K562 (cell line): ENCODE results near the gene IKZF4. TPM values are rescaled to one million over a fixed set of nuclear protein-coding genes. Genes with fewer than 3 reads are reported as not detected.
A peak's percentile ranks its signal among the peaks of the same experiment; 100 is the strongest.

ENCODE experiments used
- ARID2 ChIP-seq: fragments of 450-650 bp; IDR thresholded peaks from 2 replicates; pipeline ENCODE4 v1.6.1; 2017; ENCODE audit warnings: antibody characterized with exemption, mild to moderate bottlenecking
- BCOR ChIP-seq: fragments of 450-650 bp; IDR thresholded peaks from 2 replicates; pipeline ENCODE4 v1.6.1; 2016
- HDGF ChIP-seq: fragments of 450-650 bp; IDR thresholded peaks from 2 replicates; pipeline ENCODE4 v1.6.1; 2016
- JUND ChIP-seq, 2 experiments: IDR thresholded peaks; 2 replicates in 1 of 2; 3 replicates in 1 of 2; pipeline ENCODE4 v1.6.1; 2011; ENCODE audit warnings: borderline replicate concordance in 2 of 2, low read depth in 2 of 2, low read length in 2 of 2, improper control_type of control experiment in 1 of 2, missing biosample characterization in 1 of 2, missing genetic modification characterization in 1 of 2, missing genetic modification reagents in 1 of 2
- LCOR ChIP-seq: sonication (generic); formaldehyde crosslinking; IDR thresholded peaks from 2 replicates; pipeline ENCODE4 v1.8.0; 2022; ENCODE audit warnings: mild to moderate bottlenecking, missing genetic modification reagents
- MIER1 ChIP-seq: fragments of 450-650 bp; IDR thresholded peaks from 2 replicates; pipeline ENCODE4 v1.6.1; 2016; ENCODE audit warnings: antibody characterized with exemption, mild to moderate bottlenecking, low read depth
- NBN ChIP-seq: fragments of 450-650 bp; IDR thresholded peaks from 2 replicates; pipeline ENCODE4 v1.6.1; 2016; ENCODE audit warnings: low read depth, mild to moderate bottlenecking
- NFIX ChIP-seq: fragments of 250-450 bp; sonication (Bioruptor Pico); IDR thresholded peaks from 2 replicates; pipeline ENCODE4 v1.4.0; 2020; ENCODE audit warnings: low read depth, mild to moderate bottlenecking, moderate library complexity
- POLR2B ChIP-seq: fragments of 450-650 bp; IDR thresholded peaks from 2 replicates; pipeline ENCODE4 v1.6.1; 2018; ENCODE audit warnings: low read depth; ENCODE audit not compliant: partially characterized antibody
- PTBP1 ChIP-seq: fragments of 200-400 bp; formaldehyde crosslinking; IDR thresholded peaks from 2 replicates; pipeline ENCODE4 v1.6.1; 2017; ENCODE audit warnings: low read depth, low read length
- RAD21 ChIP-seq, 2 experiments: fragments of 250-450 bp in 1 of 2; fragments of 450-650 bp in 1 of 2; sonication (Bioruptor Pico) in 1 of 2; formaldehyde crosslinking in 1 of 2; IDR thresholded peaks in 1 of 2; conservative IDR thresholded peaks in 1 of 2; 2 replicates each; pipeline versions ENCODE4 v1.4.0 to v1.8.0; 2020 to 2022; ENCODE audit warnings: mild to moderate bottlenecking in 2 of 2, moderate library complexity in 1 of 2
- RAD51 ChIP-seq: fragments of 450-650 bp; IDR thresholded peaks from 2 replicates; pipeline ENCODE4 v1.7.1; 2016; ENCODE audit warnings: low read depth, mild to moderate bottlenecking, borderline replicate concordance
- SP1 ChIP-seq: sonication (generic); formaldehyde crosslinking; IDR thresholded peaks from 2 replicates; pipeline ENCODE4 v1.8.1; 2022; ENCODE audit warnings: mild to moderate bottlenecking, missing genetic modification reagents
- TCF3 ChIP-seq: sonication (generic); formaldehyde crosslinking; IDR thresholded peaks from 2 replicates; pipeline ENCODE4 v1.4.0; 2020; ENCODE audit warnings: mild to moderate bottlenecking, missing genetic modification reagents
- TRIM24 ChIP-seq, 2 experiments: fragments of 450-650 bp; IDR thresholded peaks; 2 replicates each; pipeline ENCODE4 v1.6.1; 2016
- ZNF24 ChIP-seq: fragments of 450-650 bp; IDR thresholded peaks from 2 replicates; pipeline ENCODE4 v1.6.1; 2016
- ZNF263 ChIP-seq: sonication (generic); formaldehyde crosslinking; IDR thresholded peaks from 2 replicates; pipeline ENCODE4 v1.8.0; 2022; ENCODE audit warnings: mild to moderate bottlenecking, missing genetic modification reagents, borderline replicate concordance
- polyA plus RNA-seq, 8 experiments: library from polyadenylated mRNA; depleted of rRNA in 4 of 8; stranded (reverse) in 5 of 8; unstranded in 3 of 8; fragments of >200 nt; fragmentation: Nextera tagmentation in 2 of 8; fragmentation: Illumina TruSeq in 1 of 8; extraction: Ambion mirVana in 2 of 8; extraction: Trizol in 1 of 8; gene quantifications; 2 replicates each; pipeline versions ENCODE4 v1.2.1 to v1.2.3, GENCODE V29; 2011 to 2014; ENCODE audit warnings: inconsistent platforms in 1 of 8, missing spikeins in 1 of 8
- total RNA-seq, 7 experiments: library from RNA; depleted of rRNA in 6 of 7; stranded (reverse); fragments of >200 nt in 6 of 7; fragmentation: Illumina TruSeq in 2 of 7; extraction: Trizol in 2 of 7; gene quantifications; 2 replicates each; pipeline versions ENCODE4 v1.2.1 to v1.2.3, GENCODE V29; 2011 to 2021; ENCODE audit warnings: low replicate concordance in 1 of 7
- TF ChIP-seq, protein P1 (sequence below), 2 experiments: fragments of 450-650 bp in 1 of 2; IDR thresholded peaks; 2 replicates each; pipeline ENCODE4 v1.6.1; 2011 to 2017; ENCODE audit warnings: low read depth in 2 of 2, antibody characterized with exemption in 1 of 2, borderline replicate concordance in 1 of 2, low read length in 1 of 2, mild to moderate bottlenecking in 1 of 2, mixed read lengths in 1 of 2; ENCODE audit not compliant: control insufficient read depth in 1 of 2
- TF ChIP-seq, protein P2 (sequence below), 2 experiments: fragments of 450-650 bp; IDR thresholded peaks; 2 replicates each; pipeline ENCODE4 v1.6.1; 2018; ENCODE audit warnings: mild to moderate bottlenecking in 2 of 2, low read depth in 1 of 2; ENCODE audit not compliant: partially characterized antibody in 2 of 2
- TF ChIP-seq, protein P3 (sequence below), 2 experiments: fragments of 450-650 bp; IDR thresholded peaks; 2 replicates each; pipeline ENCODE4 v1.6.1; 2016

The IKZF4 gene
- total and polyA plus RNA-seq, 9 of the 15 experiments (the other 6 are each of a cell fraction or from before 2014, with no cell fraction given) = 1.9 to 16.3 (median 3.6) TPM

DNA sequence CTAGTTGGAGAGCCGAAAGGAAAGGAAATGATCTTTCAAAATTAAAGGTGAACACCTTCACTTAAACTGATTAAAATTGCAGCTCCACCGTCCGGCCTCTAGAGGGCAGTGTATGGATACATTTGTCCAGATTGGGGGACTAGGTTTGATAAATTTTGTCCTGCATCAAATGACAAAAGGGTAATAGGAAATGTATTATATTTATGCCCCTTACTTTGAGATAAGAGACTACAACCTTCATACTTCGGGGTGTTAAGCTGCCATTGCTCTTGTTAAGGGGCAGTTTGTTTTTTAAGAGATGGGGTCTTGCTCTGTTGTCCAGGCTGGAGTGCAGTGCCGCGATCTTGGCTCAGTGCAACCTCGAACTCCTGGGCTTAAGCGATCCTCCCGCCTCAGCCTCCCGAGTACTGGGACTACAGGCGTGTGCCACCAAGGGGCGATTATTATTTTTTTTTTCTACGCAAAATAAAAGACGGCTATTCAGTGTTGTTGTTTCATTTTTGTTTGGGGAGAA, 24.6 kb upstream of the IKZF4 start (continued):
- TF ChIP-seq, protein P1, sequence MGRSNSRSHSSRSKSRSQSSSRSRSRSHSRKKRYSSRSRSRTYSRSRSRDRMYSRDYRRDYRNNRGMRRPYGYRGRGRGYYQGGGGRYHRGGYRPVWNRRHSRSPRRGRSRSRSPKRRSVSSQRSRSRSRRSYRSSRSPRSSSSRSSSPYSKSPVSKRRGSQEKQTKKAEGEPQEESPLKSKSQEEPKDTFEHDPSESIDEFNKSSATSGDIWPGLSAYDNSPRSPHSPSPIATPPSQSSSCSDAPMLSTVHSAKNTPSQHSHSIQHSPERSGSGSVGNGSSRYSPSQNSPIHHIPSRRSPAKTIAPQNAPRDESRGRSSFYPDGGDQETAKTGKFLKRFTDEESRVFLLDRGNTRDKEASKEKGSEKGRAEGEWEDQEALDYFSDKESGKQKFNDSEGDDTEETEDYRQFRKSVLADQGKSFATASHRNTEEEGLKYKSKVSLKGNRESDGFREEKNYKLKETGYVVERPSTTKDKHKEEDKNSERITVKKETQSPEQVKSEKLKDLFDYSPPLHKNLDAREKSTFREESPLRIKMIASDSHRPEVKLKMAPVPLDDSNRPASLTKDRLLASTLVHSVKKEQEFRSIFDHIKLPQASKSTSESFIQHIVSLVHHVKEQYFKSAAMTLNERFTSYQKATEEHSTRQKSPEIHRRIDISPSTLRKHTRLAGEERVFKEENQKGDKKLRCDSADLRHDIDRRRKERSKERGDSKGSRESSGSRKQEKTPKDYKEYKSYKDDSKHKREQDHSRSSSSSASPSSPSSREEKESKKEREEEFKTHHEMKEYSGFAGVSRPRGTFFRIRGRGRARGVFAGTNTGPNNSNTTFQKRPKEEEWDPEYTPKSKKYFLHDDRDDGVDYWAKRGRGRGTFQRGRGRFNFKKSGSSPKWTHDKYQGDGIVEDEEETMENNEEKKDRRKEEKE (IDR thresholded peaks at IDR 0.05; ENCODE audit: borderline replicate concordance in 1 of 2, control insufficient read depth in 1 of 2, low read depth in 2 of 2, low read length in 1 of 2) = 0 out of 4 replicates have a peak, but pooled peaks of 1 of the 2 experiments have one; percentile 28
- TF ChIP-seq ARID2 = peak; percentile 65; the same call in 1 of the 2 replicates
- TF ChIP-seq, protein P2, sequence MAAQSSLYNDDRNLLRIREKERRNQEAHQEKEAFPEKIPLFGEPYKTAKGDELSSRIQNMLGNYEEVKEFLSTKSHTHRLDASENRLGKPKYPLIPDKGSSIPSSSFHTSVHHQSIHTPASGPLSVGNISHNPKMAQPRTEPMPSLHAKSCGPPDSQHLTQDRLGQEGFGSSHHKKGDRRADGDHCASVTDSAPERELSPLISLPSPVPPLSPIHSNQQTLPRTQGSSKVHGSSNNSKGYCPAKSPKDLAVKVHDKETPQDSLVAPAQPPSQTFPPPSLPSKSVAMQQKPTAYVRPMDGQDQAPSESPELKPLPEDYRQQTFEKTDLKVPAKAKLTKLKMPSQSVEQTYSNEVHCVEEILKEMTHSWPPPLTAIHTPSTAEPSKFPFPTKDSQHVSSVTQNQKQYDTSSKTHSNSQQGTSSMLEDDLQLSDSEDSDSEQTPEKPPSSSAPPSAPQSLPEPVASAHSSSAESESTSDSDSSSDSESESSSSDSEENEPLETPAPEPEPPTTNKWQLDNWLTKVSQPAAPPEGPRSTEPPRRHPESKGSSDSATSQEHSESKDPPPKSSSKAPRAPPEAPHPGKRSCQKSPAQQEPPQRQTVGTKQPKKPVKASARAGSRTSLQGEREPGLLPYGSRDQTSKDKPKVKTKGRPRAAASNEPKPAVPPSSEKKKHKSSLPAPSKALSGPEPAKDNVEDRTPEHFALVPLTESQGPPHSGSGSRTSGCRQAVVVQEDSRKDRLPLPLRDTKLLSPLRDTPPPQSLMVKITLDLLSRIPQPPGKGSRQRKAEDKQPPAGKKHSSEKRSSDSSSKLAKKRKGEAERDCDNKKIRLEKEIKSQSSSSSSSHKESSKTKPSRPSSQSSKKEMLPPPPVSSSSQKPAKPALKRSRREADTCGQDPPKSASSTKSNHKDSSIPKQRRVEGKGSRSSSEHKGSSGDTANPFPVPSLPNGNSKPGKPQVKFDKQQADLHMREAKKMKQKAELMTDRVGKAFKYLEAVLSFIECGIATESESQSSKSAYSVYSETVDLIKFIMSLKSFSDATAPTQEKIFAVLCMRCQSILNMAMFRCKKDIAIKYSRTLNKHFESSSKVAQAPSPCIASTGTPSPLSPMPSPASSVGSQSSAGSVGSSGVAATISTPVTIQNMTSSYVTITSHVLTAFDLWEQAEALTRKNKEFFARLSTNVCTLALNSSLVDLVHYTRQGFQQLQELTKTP (IDR thresholded peaks at IDR 0.05; ENCODE audit: low read depth in 1 of 2, partially characterized antibody in 2 of 2) = peak in 1 of 2 experiments; percentile 36
- peak; percentile 98 for TF ChIP-seq BCOR
- TF ChIP-seq LCOR (CRISPR knock-in tag) = 0 out of 2 replicates have a peak, but pooled peaks have one; percentile 47
- TF ChIP-seq ZNF263 (CRISPR knock-in tag) = peak; percentile 27; the same call in 1 of the 2 replicates
- no peak for TF ChIP-seq NFIX (CRISPR knock-in tag)
- peak; percentile 74; the same call in 1 of the 2 replicates for TF ChIP-seq HDGF
- TF ChIP-seq TRIM24 (IDR thresholded peaks at IDR 0.05) = 0 out of 4 replicates have a peak, but pooled peaks have one; percentile 15 to 17
- 0 out of 2 replicates have a peak, but pooled peaks have one; percentile 19 for TF ChIP-seq RAD51
- peak; percentile 58; the same call in 1 of the 2 replicates for TF ChIP-seq MIER1
- peak; percentile 87 to 91 for TF ChIP-seq RAD21 (CRISPR knock-in tag; conservative IDR thresholded peaks at IDR 0.05 in 1 of 2, IDR thresholded peaks at IDR 0.05 in 1 of 2)
- peak; percentile 50; the same call in 1 of the 2 replicates for TF ChIP-seq ZNF24
- peak; percentile 55; the same call in 1 of the 2 replicates for TF ChIP-seq SP1 (CRISPR knock-in tag)
- TF ChIP-seq, protein P3, sequence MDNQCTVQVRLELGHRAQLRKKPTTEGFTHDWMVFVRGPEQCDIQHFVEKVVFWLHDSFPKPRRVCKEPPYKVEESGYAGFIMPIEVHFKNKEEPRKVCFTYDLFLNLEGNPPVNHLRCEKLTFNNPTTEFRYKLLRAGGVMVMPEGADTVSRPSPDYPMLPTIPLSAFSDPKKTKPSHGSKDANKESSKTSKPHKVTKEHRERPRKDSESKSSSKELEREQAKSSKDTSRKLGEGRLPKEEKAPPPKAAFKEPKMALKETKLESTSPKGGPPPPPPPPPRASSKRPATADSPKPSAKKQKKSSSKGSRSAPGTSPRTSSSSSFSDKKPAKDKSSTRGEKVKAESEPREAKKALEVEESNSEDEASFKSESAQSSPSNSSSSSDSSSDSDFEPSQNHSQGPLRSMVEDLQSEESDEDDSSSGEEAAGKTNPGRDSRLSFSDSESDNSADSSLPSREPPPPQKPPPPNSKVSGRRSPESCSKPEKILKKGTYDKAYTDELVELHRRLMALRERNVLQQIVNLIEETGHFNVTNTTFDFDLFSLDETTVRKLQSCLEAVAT (IDR thresholded peaks at IDR 0.05) = peak in 1 of 2 experiments; percentile 45; a peak in 2 of 4 replicates
- no peak for TF ChIP-seq TCF3 (CRISPR knock-in tag)
- TF ChIP-seq JUND (IDR thresholded peaks at IDR 0.05; ENCODE audit: borderline replicate concordance, low read depth, low read length) = peak; percentile 32; the same call in 1 of the 2 replicates
- no peak for TF ChIP-seq JUND (tag; IDR thresholded peaks at IDR 0.05; ENCODE audit: borderline replicate concordance, low read depth, low read length)
- peak; percentile 3 for TF ChIP-seq POLR2B
- peak; percentile 84 for TF ChIP-seq NBN
- peak; percentile 90 for TF ChIP-seq PTBP1
